ENCODE data around the gene UBN1. TPM values are rescaled to one million over a fixed set of nuclear protein-coding genes. Genes with fewer than 3 reads are reported as not detected.

UBN1 gene
- total RNA-seq, 6 experiments from 2014 or later = 21.3 to 24.8 (median 22.0) TPM

GRCh38 chr16:4931381-4931780, 84.1 kb downstream of the UBN1 start:
- no peaks in the 10 kb centered on the region for H3K4me1 Mint-ChIP-seq (ENCODE audit: low read depth)
- no peak overlapping the region for H3K27ac Mint-ChIP-seq
- H3K36me3 Mint-ChIP-seq (ENCODE audit: low read depth) = peaks cover 9% of the 10 kb centered on the region
- no peak overlapping the region for H3K4me3 Mint-ChIP-seq
- DNase-seq = no peak
- H3K9me3 Mint-ChIP-seq = peaks cover 13% of the 10 kb centered on the region
- peaks cover 34% of the 10 kb centered on the region for H3K27me3 Mint-ChIP-seq (ENCODE audit: insufficient read depth)
- TF ChIP-seq CTCF (IDR thresholded peaks at IDR 0.05) = no peak

Other genes with a start within 250 kb of the UBN1 start
- 10 to 100 TPM; 23.5 to 33.2 (median 27.9) TPM for gene UBALD1, start 232.6 kb upstream of the UBN1 start, total RNA-seq (2021; fragmentation: NEBNext Ultra II Directional; extraction: Animal tissue kit (Norgen Biotek cat#: 25700))
- 10 to 100 TPM; 65.8 to 81.6 (median 69.1) TPM for gene MGRN1, start 222.7 kb upstream of the UBN1 start, total RNA-seq (2021; fragmentation: NEBNext Ultra II Directional; extraction: Animal tissue kit (Norgen Biotek cat#: 25700))
- gene NUDT16L1, start 153.9 kb upstream of the UBN1 start, total RNA-seq (2021; fragmentation: NEBNext Ultra II Directional; extraction: Animal tissue kit (Norgen Biotek cat#: 25700)) = 10 to 100 TPM; 33.2 to 41.8 (median 34.3) TPM
- gene ANKS3, start 113.2 kb upstream of the UBN1 start, total RNA-seq (2021; fragmentation: NEBNext Ultra II Directional; extraction: Animal tissue kit (Norgen Biotek cat#: 25700)) = 10 to 100 TPM; 16.7 to 23.1 (median 19.7) TPM
- gene DNAAF8, start 112.9 kb upstream of the UBN1 start, total RNA-seq (2021; fragmentation: NEBNext Ultra II Directional; extraction: Animal tissue kit (Norgen Biotek cat#: 25700)) = 1 to 10 TPM; 1.1 to 2.8 (median 1.6) TPM
- gene ZNF500, start 80.3 kb upstream of the UBN1 start, total RNA-seq (2021; fragmentation: NEBNext Ultra II Directional; extraction: Animal tissue kit (Norgen Biotek cat#: 25700)) = 10 to 100 TPM in 4 of 6 experiments, 1 to 10 TPM in 2; 8.9 to 13.4 (median 10.4) TPM
- not detected for gene SEPTIN12, start 59.1 kb upstream of the UBN1 start, total RNA-seq (2021; fragmentation: NEBNext Ultra II Directional; extraction: Animal tissue kit (Norgen Biotek cat#: 25700))
- not detected for gene SMIM22, start 52.1 kb upstream of the UBN1 start, total RNA-seq (2021; fragmentation: NEBNext Ultra II Directional; extraction: Animal tissue kit (Norgen Biotek cat#: 25700))
- 10 to 100 TPM; 16.8 to 20.1 (median 18.5) TPM for gene ROGDI, start 44.8 kb upstream of the UBN1 start, total RNA-seq (2021; fragmentation: NEBNext Ultra II Directional; extraction: Animal tissue kit (Norgen Biotek cat#: 25700))
- 10 to 100 TPM; 77.6 to 89.4 (median 81.8) TPM for gene GLYR1, start 193 bp upstream of the UBN1 start, total RNA-seq (2021; fragmentation: NEBNext Ultra II Directional; extraction: Animal tissue kit (Norgen Biotek cat#: 25700))
- gene PPL, start 89.7 kb downstream of the UBN1 start, total RNA-seq (2021; fragmentation: NEBNext Ultra II Directional; extraction: Animal tissue kit (Norgen Biotek cat#: 25700)) = under 1 TPM in 3 of 6 experiments, not detected in 3; 0.02 to 0.06 (median 0.05) TPM
- gene SEC14L5, start 110.8 kb downstream of the UBN1 start, total RNA-seq (2021; fragmentation: NEBNext Ultra II Directional; extraction: Animal tissue kit (Norgen Biotek cat#: 25700)) = not detected
- gene NAGPA, start 186.5 kb downstream of the UBN1 start, total RNA-seq (2021; fragmentation: NEBNext Ultra II Directional; extraction: Animal tissue kit (Norgen Biotek cat#: 25700)) = 10 to 100 TPM; 14.4 to 18.7 (median 16.4) TPM
- gene C16orf89, start 218.5 kb downstream of the UBN1 start, total RNA-seq (2021; fragmentation: NEBNext Ultra II Directional; extraction: Animal tissue kit (Norgen Biotek cat#: 25700)) = not detected
- 10 to 100 TPM; 43.5 to 51.3 (median 47.4) TPM for gene ALG1, start 224.4 kb downstream of the UBN1 start, total RNA-seq (2021; fragmentation: NEBNext Ultra II Directional; extraction: Animal tissue kit (Norgen Biotek cat#: 25700))

Data from HFFc6 (cell line).